ENCODE measurements around the gene PLCD3.

PLCD3 gene

GRCh38 chr17:45106096-45106495, 26.2 kb downstream of the PLCD3 start:
- peaks cover 54% of the 10 kb centered on the region for H3K36me3 Mint-ChIP-seq (ENCODE audit: low read depth)
- H3K4me1 Mint-ChIP-seq, result no peaks in the 10 kb centered on the region
- H3K9me3 Mint-ChIP-seq, result no peaks in the 10 kb centered on the region
- no peaks in the 10 kb centered on the region for H3K27me3 Mint-ChIP-seq (ENCODE audit: low read depth)
- H3K27ac Mint-ChIP-seq, result no peak overlapping the region
- TF ChIP-seq CTCF (IDR thresholded peaks at IDR 0.05; ENCODE audit: unreplicated experiment in 3 of 3), result no peak
- no peak overlapping the region for H3K4me3 Mint-ChIP-seq

- Mint-ChIP-seq H3K27ac (no peak overlapping the region), H3K4me1 (no peaks in the 10 kb centered on the region), H3K9me3 (no peaks in the 10 kb centered on the region), H3K4me3 (no peak overlapping the region), H3K36me3 (ENCODE audit: low read depth) (peaks cover 54% of the 10 kb centered on the region), H3K27me3 (ENCODE audit: low read depth) (no peaks in the 10 kb centered on the region)
- no peak for TF ChIP-seq CTCF (IDR thresholded peaks at IDR 0.05; ENCODE audit: unreplicated experiment in 3 of 3)
Measured at GRCh38 chr17:45104907-45105624, 27.2 kb downstream of the PLCD3 start.

GRCh38 chr17:45104497-45104896, 27.8 kb downstream of the PLCD3 start:
- H3K9me3 Mint-ChIP-seq, result no peaks in the 10 kb centered on the region
- peaks cover 53% of the 10 kb centered on the region for H3K36me3 Mint-ChIP-seq (ENCODE audit: low read depth)
- no peak for TF ChIP-seq CTCF (IDR thresholded peaks at IDR 0.05; ENCODE audit: unreplicated experiment in 3 of 3)
- H3K4me1 Mint-ChIP-seq, result no peaks in the 10 kb centered on the region
- no peak overlapping the region for H3K27ac Mint-ChIP-seq
- no peak overlapping the region for H3K4me3 Mint-ChIP-seq
- no peaks in the 10 kb centered on the region for H3K27me3 Mint-ChIP-seq (ENCODE audit: low read depth)

- H3K36me3 Mint-ChIP-seq (ENCODE audit: low read depth), result peaks cover 54% of the 10 kb centered on the region
- H3K4me1 Mint-ChIP-seq, result no peaks in the 10 kb centered on the region
Measured at GRCh38 chr17:45104029-45104428, 28.3 kb downstream of the PLCD3 start.

GRCh38 chr17:45103269-45103795, 29.0 kb downstream of the PLCD3 start:
- no peak overlapping the region for H3K27ac Mint-ChIP-seq

More at GRCh38 chr17:45104029-45104428, 28.3 kb downstream of the PLCD3 start:
- Mint-ChIP-seq H3K4me3 (no peak overlapping the region), H3K27ac (no peak overlapping the region), H3K9me3 (no peaks in the 10 kb centered on the region), H3K27me3 (ENCODE audit: low read depth) (no peaks in the 10 kb centered on the region)
- no peak for TF ChIP-seq CTCF (IDR thresholded peaks at IDR 0.05; ENCODE audit: unreplicated experiment in 3 of 3)

More at GRCh38 chr17:45103269-45103795, 29.0 kb downstream of the PLCD3 start:
- H3K27me3 Mint-ChIP-seq (ENCODE audit: low read depth), result no peaks in the 10 kb centered on the region
- H3K36me3 Mint-ChIP-seq (ENCODE audit: low read depth), result peaks cover 61% of the 10 kb centered on the region
- TF ChIP-seq CTCF (IDR thresholded peaks at IDR 0.05; ENCODE audit: unreplicated experiment in 3 of 3), result no peak
- no peak overlapping the region for H3K4me3 Mint-ChIP-seq
- no peaks in the 10 kb centered on the region for H3K4me1 Mint-ChIP-seq
- no peaks in the 10 kb centered on the region for H3K9me3 Mint-ChIP-seq

All from nephron (organoid).